ENCODE results near the gene RASGRF1.
A peak's percentile ranks its signal among the peaks of the same experiment; 100 is the strongest.

RASGRF1 gene

DNA sequence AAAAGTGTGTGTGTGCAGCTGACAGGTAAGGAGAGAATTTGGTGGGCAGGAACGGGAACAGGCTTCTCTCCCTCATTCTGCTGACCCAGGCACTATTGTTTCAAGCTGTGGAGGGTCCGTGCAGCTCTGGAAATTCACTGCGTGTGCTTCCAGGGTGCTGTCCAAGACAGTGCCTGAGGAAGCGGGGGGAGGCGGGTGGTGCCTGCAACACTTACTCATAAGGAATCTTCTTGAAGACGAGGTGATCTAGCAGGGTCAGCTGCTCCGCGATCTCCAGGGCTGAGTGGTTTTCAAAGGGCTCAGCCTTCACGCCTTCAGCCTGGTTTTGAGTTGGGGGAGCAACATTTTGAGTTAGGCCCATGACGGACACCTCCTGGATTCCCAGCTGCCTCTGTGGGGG, 99.1 kb downstream of the RASGRF1 start:
- no peaks in the 10 kb centered on the region for H3K9me3 ChIP-seq (ENCODE audit: insufficient read depth, low read length)
- H3K79me2 ChIP-seq (ENCODE audit: low read length) = no peaks in the 10 kb centered on the region
- H3K36me3 ChIP-seq (replicated peaks; ENCODE audit: low read depth, low read length) = peaks cover 24% of the 10 kb centered on the region
- no peaks in the 10 kb centered on the region for H3K27me3 ChIP-seq (ENCODE audit: low read depth, low read length)
- peaks cover 37% of the 10 kb centered on the region for H3K4me1 ChIP-seq (ENCODE audit: low read length)
- H4K20me1 ChIP-seq (ENCODE audit: insufficient read depth, low read length) = no peaks in the 10 kb centered on the region
- H3K4me2 ChIP-seq (ENCODE audit: low read length) = no peak overlapping the region
- H3K27ac ChIP-seq (ENCODE audit: low read length) = no peak overlapping the region
- H3K4me3 ChIP-seq (ENCODE audit: low read length) = no peak overlapping the region
- TF ChIP-seq EZH2phosphoT487 (IDR thresholded peaks at IDR 0.05; ENCODE audit: low read depth) = no peak
- TF ChIP-seq, protein P1, sequence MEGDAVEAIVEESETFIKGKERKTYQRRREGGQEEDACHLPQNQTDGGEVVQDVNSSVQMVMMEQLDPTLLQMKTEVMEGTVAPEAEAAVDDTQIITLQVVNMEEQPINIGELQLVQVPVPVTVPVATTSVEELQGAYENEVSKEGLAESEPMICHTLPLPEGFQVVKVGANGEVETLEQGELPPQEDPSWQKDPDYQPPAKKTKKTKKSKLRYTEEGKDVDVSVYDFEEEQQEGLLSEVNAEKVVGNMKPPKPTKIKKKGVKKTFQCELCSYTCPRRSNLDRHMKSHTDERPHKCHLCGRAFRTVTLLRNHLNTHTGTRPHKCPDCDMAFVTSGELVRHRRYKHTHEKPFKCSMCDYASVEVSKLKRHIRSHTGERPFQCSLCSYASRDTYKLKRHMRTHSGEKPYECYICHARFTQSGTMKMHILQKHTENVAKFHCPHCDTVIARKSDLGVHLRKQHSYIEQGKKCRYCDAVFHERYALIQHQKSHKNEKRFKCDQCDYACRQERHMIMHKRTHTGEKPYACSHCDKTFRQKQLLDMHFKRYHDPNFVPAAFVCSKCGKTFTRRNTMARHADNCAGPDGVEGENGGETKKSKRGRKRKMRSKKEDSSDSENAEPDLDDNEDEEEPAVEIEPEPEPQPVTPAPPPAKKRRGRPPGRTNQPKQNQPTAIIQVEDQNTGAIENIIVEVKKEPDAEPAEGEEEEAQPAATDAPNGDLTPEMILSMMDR (IDR thresholded peaks at IDR 0.05; ENCODE audit: low read depth, low read length) = no peak
- H3K9ac ChIP-seq (ENCODE audit: low read length) = no peak overlapping the region
- H2AFZ ChIP-seq (ENCODE audit: low read depth, low read length) = no peak overlapping the region

DNA sequence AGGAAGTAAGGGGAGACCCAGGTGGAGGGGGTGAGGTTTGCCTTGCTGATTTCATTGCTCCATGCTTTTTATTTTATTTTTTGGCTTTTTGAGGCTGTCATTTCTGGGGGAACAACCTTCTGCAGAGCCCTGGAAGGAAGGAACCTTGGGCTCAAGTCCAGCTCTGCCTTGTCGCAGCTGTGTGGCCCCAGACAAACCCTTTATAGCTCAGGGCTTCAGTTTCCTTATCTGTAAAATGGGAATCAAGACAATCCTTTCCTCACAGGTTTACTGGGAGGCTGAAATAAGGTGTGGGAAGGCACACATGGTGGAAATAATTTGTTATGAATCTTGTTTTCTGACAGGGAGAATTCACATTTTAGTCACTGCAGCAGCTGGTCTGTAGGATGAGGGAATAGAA, 100.3 kb downstream of the RASGRF1 start:
- Histone ChIP-seq H3K4me1 (ENCODE audit: low read length) (peaks cover 37% of the 10 kb centered on the region), H2AFZ (ENCODE audit: low read depth, low read length) (no peak overlapping the region), H3K36me3 (replicated peaks; ENCODE audit: low read depth, low read length) (peaks cover 26% of the 10 kb centered on the region), H3K9ac (ENCODE audit: low read length) (no peak overlapping the region), H3K27me3 (ENCODE audit: low read depth, low read length) (no peaks in the 10 kb centered on the region), H3K27ac (ENCODE audit: low read length) (no peak overlapping the region), H3K79me2 (ENCODE audit: low read length) (no peaks in the 10 kb centered on the region), H3K4me3 (ENCODE audit: low read length) (no peak overlapping the region), H3K4me2 (ENCODE audit: low read length) (no peak overlapping the region), H3K9me3 (ENCODE audit: insufficient read depth, low read length) (no peaks in the 10 kb centered on the region), H4K20me1 (ENCODE audit: insufficient read depth, low read length) (no peaks in the 10 kb centered on the region)
- TF ChIP-seq, protein P1 (IDR thresholded peaks at IDR 0.05; ENCODE audit: low read depth, low read length) = no peak
- TF ChIP-seq EZH2phosphoT487 (IDR thresholded peaks at IDR 0.05; ENCODE audit: low read depth) = no peak

DNA sequence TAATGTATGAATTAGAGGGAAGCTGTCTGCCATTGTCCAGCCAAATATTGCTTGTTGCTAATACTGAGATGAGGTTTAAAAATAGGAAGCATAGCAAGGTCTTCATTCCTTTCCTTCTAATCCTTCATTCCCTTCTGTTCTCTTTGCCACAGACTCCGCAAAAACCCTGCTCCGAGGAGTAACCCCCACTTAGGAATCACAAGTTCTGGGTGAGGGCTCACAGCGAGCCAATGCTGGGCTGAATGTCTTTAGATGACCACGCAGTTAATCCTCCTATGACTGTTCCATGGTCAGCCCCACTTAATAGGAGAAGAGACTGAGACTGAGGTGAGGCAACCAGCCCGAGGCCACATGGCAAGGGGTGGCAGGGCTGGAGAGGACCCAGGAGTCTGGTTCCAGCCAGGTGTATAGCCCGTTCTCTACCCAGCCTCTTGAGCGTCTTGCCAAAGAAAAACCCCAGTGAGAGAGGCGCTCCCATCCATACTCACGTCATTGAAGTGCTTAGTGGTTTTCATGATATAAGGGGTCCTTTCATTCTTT, 100.8 kb downstream of the RASGRF1 start:
- Histone ChIP-seq H3K27me3 (ENCODE audit: low read depth, low read length) (no peaks in the 10 kb centered on the region), H3K79me2 (ENCODE audit: low read length) (no peaks in the 10 kb centered on the region), H4K20me1 (ENCODE audit: insufficient read depth, low read length) (no peaks in the 10 kb centered on the region), H3K4me1 (ENCODE audit: low read length) (peaks cover 37% of the 10 kb centered on the region), H3K9ac (ENCODE audit: low read length) (no peak overlapping the region), H3K4me2 (ENCODE audit: low read length) (no peak overlapping the region), H2AFZ (ENCODE audit: low read depth, low read length) (no peak overlapping the region), H3K27ac (ENCODE audit: low read length) (no peak overlapping the region), H3K9me3 (ENCODE audit: insufficient read depth, low read length) (no peaks in the 10 kb centered on the region), H3K4me3 (ENCODE audit: low read length) (no peak overlapping the region), H3K36me3 (replicated peaks; ENCODE audit: low read depth, low read length) (peaks cover 31% of the 10 kb centered on the region)
- no peak for TF ChIP-seq EZH2phosphoT487 (IDR thresholded peaks at IDR 0.05; ENCODE audit: low read depth)
- TF ChIP-seq, protein P1 (IDR thresholded peaks at IDR 0.05; ENCODE audit: low read depth, low read length) = no peak

DNA sequence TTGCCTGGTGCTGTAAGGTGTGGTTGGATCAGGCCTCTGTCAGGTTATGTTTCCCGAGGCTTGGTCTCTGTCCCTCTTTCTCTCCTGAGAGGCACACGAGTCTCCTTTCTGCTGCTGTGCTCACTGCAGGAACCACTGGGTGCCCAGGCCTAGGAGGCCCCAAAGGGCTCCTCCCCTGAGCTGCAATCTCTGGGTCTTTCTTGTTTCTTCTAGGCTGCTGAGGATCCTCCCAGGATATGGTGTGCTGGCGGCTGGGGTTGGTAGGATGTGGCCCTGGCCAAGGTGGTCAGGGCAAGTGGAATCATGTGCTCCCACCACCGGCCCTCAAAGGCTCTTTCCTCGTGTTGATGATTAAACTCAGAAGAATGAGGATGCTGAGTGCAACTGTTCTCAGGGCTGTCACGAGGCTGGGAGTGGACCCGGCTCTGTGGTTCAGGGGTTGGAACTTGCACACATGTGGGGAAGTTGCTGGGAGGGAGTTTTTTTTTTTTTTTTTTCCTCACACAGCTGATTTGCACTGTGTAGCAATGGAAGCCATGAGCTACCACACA, 102.1 kb downstream of the RASGRF1 start:
- H3K27ac ChIP-seq (ENCODE audit: low read length) = peak overlapping the region; percentile 10; the same call in 1 of the 2 replicates
- H2AFZ ChIP-seq (ENCODE audit: low read depth, low read length) = 0 out of 2 replicates have a peak overlapping the region, but pooled peaks have one; percentile 29

More for the DNA sequence above, 102.1 kb downstream of the RASGRF1 start:
- H3K79me2 ChIP-seq (ENCODE audit: low read length) = no peaks in the 10 kb centered on the region
- H3K9ac ChIP-seq (ENCODE audit: low read length) = no peak overlapping the region
- H3K4me3 ChIP-seq (ENCODE audit: low read length) = no peak overlapping the region
- peaks cover 32% of the 10 kb centered on the region for H3K36me3 ChIP-seq (replicated peaks; ENCODE audit: low read depth, low read length)
- H3K27me3 ChIP-seq (ENCODE audit: low read depth, low read length) = no peaks in the 10 kb centered on the region
- H4K20me1 ChIP-seq (ENCODE audit: insufficient read depth, low read length) = no peaks in the 10 kb centered on the region
- TF ChIP-seq, protein P1 (IDR thresholded peaks at IDR 0.05; ENCODE audit: low read depth, low read length) = no peak
- TF ChIP-seq EZH2phosphoT487 (IDR thresholded peaks at IDR 0.05; ENCODE audit: low read depth) = no peak
- no peaks in the 10 kb centered on the region for H3K9me3 ChIP-seq (ENCODE audit: insufficient read depth, low read length)
- H3K4me1 ChIP-seq (ENCODE audit: low read length) = peaks cover 37% of the 10 kb centered on the region
- H3K4me2 ChIP-seq (ENCODE audit: low read length) = peak overlapping the region; percentile 25; the same call in 1 of the 2 replicates

Data from OCI-LY3 (cell line).